H1 (cell line): Measurements from ENCODE around the gene TLE1. TPM values are rescaled to one million over a fixed set of nuclear protein-coding genes. Genes with fewer than 3 reads are reported as not detected.
A peak's percentile ranks its signal among the peaks of the same experiment; 100 is the strongest.

Source experiments
- CTCF ChIA-PET: fragments of 300-600 bp; sonication (Branson Sonifier 250); formaldehyde crosslinking; loops from one replicate; lab custom pipeline; 2021; ENCODE audit not compliant: partially characterized antibody; lab: Charles Lee
- POLR2A ChIA-PET: fragments of 300-600 bp; sonication (Branson Sonifier 250); formaldehyde crosslinking; loops from one replicate; lab custom pipeline; 2021; ENCODE audit warnings: inconsistent platforms; ENCODE audit not compliant: partially characterized antibody; lab: Charles Lee
- DNase-seq, 2 experiments: peaks; one replicate each; pipeline versions ENCODE4 v3.0.0 to v3.0.0-alpha.2; 2010 to 2022; ENCODE audit warnings: low spot score in 2 of 2, low read depth in 1 of 2, mixed read lengths in 1 of 2
- FAIRE-seq: peaks from 2 replicates; lab custom pipeline; 2011; peaks lifted over from hg19 to GRCh38; lab: Jason Lieb, UNC
- H2AFZ ChIP-seq: 2 replicates; pipeline ENCODE4 v1.8.1; 2012; ENCODE audit warnings: low read length, inconsistent platforms
- H2AK5ac ChIP-seq: 2 replicates; pipeline ENCODE4 v1.6.1; 2013; ENCODE audit warnings: low read depth, low read length
- H2BK120ac ChIP-seq: replicated peaks from 2 replicates; pipeline ENCODE3; 2013; ENCODE audit warnings: low read depth, low read length, inconsistent platforms
- H2BK12ac ChIP-seq: 2 replicates; pipeline ENCODE4 v1.6.1; 2013; ENCODE audit warnings: low read depth, low read length
- H2BK15ac ChIP-seq: 2 replicates; pipeline ENCODE4 v1.6.1; 2013; ENCODE audit warnings: low read length
- H2BK20ac ChIP-seq: 2 replicates; pipeline ENCODE4 v1.6.1; 2013; ENCODE audit warnings: low read length
- H2BK5ac ChIP-seq: 2 replicates; pipeline ENCODE4 v1.6.1; 2013; ENCODE audit warnings: low read depth, low read length
- H3K14ac ChIP-seq: 2 replicates; pipeline ENCODE4 v1.6.1; 2013; ENCODE audit warnings: inconsistent platforms; ENCODE audit not compliant: insufficient read length
- H3K18ac ChIP-seq: 2 replicates; pipeline ENCODE4 v1.6.1; 2013; ENCODE audit warnings: low read length; ENCODE audit errors: extremely low read depth
- H3K23ac ChIP-seq: 2 replicates; pipeline ENCODE4 v1.6.1; 2013; ENCODE audit warnings: inconsistent platforms; ENCODE audit not compliant: insufficient read length
- H3K23me2 ChIP-seq: 2 replicates; pipeline ENCODE4 v1.6.1; 2013; ENCODE audit warnings: low read depth, low read length
- H3K27ac ChIP-seq: 2 replicates; pipeline ENCODE4 v1.6.1; 2011; ENCODE audit warnings: low read depth, low read length, inconsistent platforms
- H3K27me3 ChIP-seq, 4 experiments: replicated peaks in 1 of 4; 1 replicate in 1 of 4; 2 replicates in 3 of 4; pipeline versions ENCODE4 v1.6.1 to v1.8.1; 2011 to 2013; ENCODE audit warnings: low read length in 3 of 4, mild to moderate bottlenecking in 3 of 4, inconsistent platforms in 2 of 4, mixed read lengths in 2 of 4, moderate library complexity in 1 of 4; ENCODE audit not compliant: control insufficient read depth in 3 of 4, insufficient read depth in 3 of 4; ENCODE audit errors: extremely low read depth in 1 of 4
- H3K36me3 ChIP-seq, 4 experiments: 2 replicates each; pipeline versions ENCODE4 v1.6.1 to v1.8.1; 2011 to 2013; ENCODE audit warnings: mild to moderate bottlenecking in 4 of 4, low read length in 3 of 4, moderate library complexity in 2 of 4, control low read depth in 1 of 4, inconsistent platforms in 1 of 4; ENCODE audit not compliant: insufficient read depth in 4 of 4, control insufficient read depth in 2 of 4
- H3K4ac ChIP-seq: replicated peaks from 2 replicates; pipeline ENCODE3; 2013; ENCODE audit warnings: low read length, low read depth, mixed read lengths, inconsistent platforms; ENCODE audit not compliant: insufficient read length
- H3K4me1 ChIP-seq, 4 experiments: replicated peaks in 1 of 4; 1 replicate in 1 of 4; 2 replicates in 3 of 4; pipeline versions ENCODE4 v1.6.1 to v1.8.1; 2011 to 2013; ENCODE audit warnings: low read length in 3 of 4, inconsistent platforms in 2 of 4, mixed read lengths in 1 of 4; ENCODE audit not compliant: insufficient read depth in 4 of 4, control insufficient read depth in 3 of 4
- H3K4me2 ChIP-seq, 2 experiments: 2 replicates each; pipeline versions ENCODE4 v1.6.1 to v1.8.1; 2011 to 2013; ENCODE audit warnings: low read depth in 2 of 2, low read length in 2 of 2, control low read depth in 1 of 2, inconsistent platforms in 1 of 2, mild to moderate bottlenecking in 1 of 2; ENCODE audit not compliant: insufficient read depth in 1 of 2
- H3K4me3 ChIP-seq, 4 experiments: fragments of 200-600, 300-600 bp in 1 of 4; sonication (generic), shearing (Covaris generic), sonication (Bioruptor Twin) in 1 of 4; 2 replicates each; pipeline versions ENCODE4 v1.5.1 to v1.8.1; 2011 to 2016; ENCODE audit warnings: low read length in 4 of 4, low read depth in 3 of 4, control low read depth in 2 of 4, inconsistent platforms in 2 of 4, mild to moderate bottlenecking in 2 of 4, mixed read lengths in 1 of 4, moderate library complexity in 1 of 4; ENCODE audit not compliant: insufficient read depth in 2 of 4; ENCODE audit errors: extremely low read depth in 1 of 4
- H3K56ac ChIP-seq: replicated peaks from 2 replicates; pipeline ENCODE3; 2013; ENCODE audit warnings: low read depth, mild to moderate bottlenecking, mixed read lengths, low read length, inconsistent platforms; ENCODE audit not compliant: insufficient read length
- H3K79me1 ChIP-seq: 2 replicates; pipeline ENCODE4 v1.6.1; 2013; ENCODE audit warnings: low read depth, low read length, control low read depth
- H3K79me2 ChIP-seq, 2 experiments: 2 replicates each; pipeline versions ENCODE4 v1.6.1 to v1.8.1; 2012 to 2013; ENCODE audit warnings: low read length in 2 of 2, mild to moderate bottlenecking in 2 of 2, inconsistent platforms in 1 of 2; ENCODE audit not compliant: insufficient read depth in 2 of 2, control insufficient read depth in 1 of 2
- H3K9ac ChIP-seq, 4 experiments: replicated peaks in 1 of 4; 1 replicate in 1 of 4; 2 replicates in 3 of 4; pipeline versions ENCODE4 v1.6.1 to v1.8.1; 2011 to 2013; ENCODE audit warnings: low read depth in 3 of 4, low read length in 3 of 4, control low read depth in 2 of 4, mild to moderate bottlenecking in 2 of 4, moderate library complexity in 2 of 4, inconsistent platforms in 1 of 4; ENCODE audit errors: extremely low read depth in 1 of 4
- H3K9me3 ChIP-seq, 2 experiments: 2 replicates each; pipeline versions ENCODE4 v1.6.1 to v1.8.1; 2012 to 2013; ENCODE audit warnings: mild to moderate bottlenecking in 2 of 2, moderate library complexity in 2 of 2, control low read depth in 1 of 2, inconsistent platforms in 1 of 2, low read depth in 1 of 2, low read length in 1 of 2, mixed read lengths in 1 of 2; ENCODE audit not compliant: insufficient read depth in 2 of 2
- H4K20me1 ChIP-seq, 2 experiments: replicated peaks in 1 of 2; 2 replicates each; pipeline versions ENCODE3 to v1.8.1; 2011 to 2013; ENCODE audit warnings: inconsistent platforms in 2 of 2, low read length in 2 of 2, mild to moderate bottlenecking in 1 of 2; ENCODE audit not compliant: insufficient read depth in 2 of 2, control insufficient read depth in 1 of 2
- H4K5ac ChIP-seq: 2 replicates; pipeline ENCODE4 v1.6.1; 2013; ENCODE audit warnings: low read length, low read depth, mixed read lengths, inconsistent platforms; ENCODE audit not compliant: insufficient read length
- H4K8ac ChIP-seq: 2 replicates; pipeline ENCODE4 v1.8.0; 2013; ENCODE audit warnings: mild to moderate bottlenecking, moderate library complexity, low read length, inconsistent platforms; ENCODE audit not compliant: insufficient read depth; ENCODE audit errors: extremely low read depth
- H4K91ac ChIP-seq: replicated peaks from 2 replicates; pipeline ENCODE3; 2013; ENCODE audit warnings: low read length, mixed read lengths, inconsistent platforms; ENCODE audit not compliant: insufficient read length
- CEBPB ChIP-seq: IDR thresholded peaks from 2 replicates; pipeline ENCODE4 v1.6.1; 2012; ENCODE audit warnings: low read depth, low read length
- EZH2 ChIP-seq: fragments of 200-600 bp; sonication (generic); IDR thresholded peaks from 2 replicates; pipeline ENCODE4 v1.7.1; 2012; ENCODE audit warnings: low read depth, mild to moderate bottlenecking, moderate library complexity, low read length, inconsistent platforms; ENCODE audit not compliant: severe bottlenecking
- FOSL1 ChIP-seq: IDR thresholded peaks from 2 replicates; pipeline ENCODE4 v1.6.1; 2011; ENCODE audit warnings: mild to moderate bottlenecking, low read depth, low read length, moderate library complexity; ENCODE audit not compliant: insufficient read depth
- GABPA ChIP-seq: IDR thresholded peaks from 2 replicates; pipeline ENCODE4 v1.6.1; 2011; ENCODE audit warnings: mild to moderate bottlenecking, low read length, moderate library complexity, borderline replicate concordance; ENCODE audit not compliant: insufficient read depth
- MAFK ChIP-seq: IDR thresholded peaks from 2 replicates; pipeline ENCODE4 v1.6.1; 2012; ENCODE audit warnings: low read depth, mild to moderate bottlenecking, improper control_type of control experiment, low read length
- RAD21 ChIP-seq, 2 experiments: IDR thresholded peaks in 1 of 2; conservative IDR thresholded peaks in 1 of 2; 2 replicates each; pipeline ENCODE4 v1.6.1; 2011; ENCODE audit warnings: low read depth in 2 of 2, low read length in 2 of 2, improper control_type of control experiment in 1 of 2, inconsistent platforms in 1 of 2, mild to moderate bottlenecking in 1 of 2, moderate library complexity in 1 of 2
- polyA plus RNA-seq, 7 experiments: library from polyadenylated mRNA; depleted of rRNA in 3 of 7; stranded (reverse) in 5 of 7; unstranded in 2 of 7; fragments of >200 nt in 5 of 7; fragments of 200-250 nt in 2 of 7; gene quantifications; 1 replicate in 5 of 7; 2 replicates in 1 of 7; 4 replicates in 1 of 7; pipeline versions ENCODE4 v1.2.1 to v1.2.3, GENCODE V29; 2011 to 2013; ENCODE audit warnings: missing spikeins in 2 of 7, mixed read lengths in 2 of 7
- total RNA-seq: library from RNA; stranded (reverse); fragmentation: NEBNext Ultra II Directional; extraction: Animal tissue kit (Norgen Biotek cat#: 25700); gene quantifications from 2 replicates; pipeline ENCODE4 v1.2.1, GENCODE V29; 2021

Gene TLE1
- total and polyA plus RNA-seq, 2 of the 8 experiments (the other 6 are each of a cell fraction or from before 2014, with no cell fraction given): 81.8 to 91.6 TPM

- TF ChIP-seq MAFK: no peak
Measured at GRCh38 chr9:81718244-81718643, 28.9 kb upstream of the TLE1 start (continued).

GRCh38 chr9:81717747-81718077 is 28.4 kb upstream of the TLE1 start:
- no peak for DNase-seq
- H3K9ac ChIP-seq: no peak overlapping the region
- H2AFZ ChIP-seq: no peak overlapping the region
- H3K79me1 ChIP-seq: no peaks in the 10 kb centered on the region
- H3K27ac ChIP-seq: no peak overlapping the region
- H4K91ac ChIP-seq: no peak overlapping the region
- no peak overlapping the region for H3K4ac ChIP-seq
- no peak overlapping the region for H4K8ac ChIP-seq
- H2BK20ac ChIP-seq: no peak overlapping the region
- TF ChIP-seq FOSL1 (no peak), CEBPB (no peak), RAD21 (IDR thresholded peaks at IDR 0.05 in 1 of 2, conservative IDR thresholded peaks at IDR 0.05 in 1 of 2; ENCODE audit: low read depth in 2 of 2, low read length in 2 of 2) (no peak), EZH2 (no peak), GABPA (no peak)
- no peak overlapping the region for H4K5ac ChIP-seq
- H2BK120ac ChIP-seq: no peak overlapping the region
- H2BK12ac ChIP-seq: no peak overlapping the region
- no peaks in the 10 kb centered on the region for H3K23me2 ChIP-seq
- H2BK15ac ChIP-seq: no peak overlapping the region
- POLR2A ChIA-PET: interaction anchor here (1.1 to 1.2 kb wide), 2 partner anchors 15 to 28 kb away, joined by 3 to 5 read pairs; partner anchors contain the start of gene TLE1
- H3K23ac ChIP-seq: no peak overlapping the region
- CTCF ChIA-PET: no interaction called here
- no peak overlapping the region for H2BK5ac ChIP-seq
- no peaks in the 10 kb centered on the region for H3K9me3 ChIP-seq
- no peak overlapping the region; a peak in 1 of 4 replicates for H3K4me2 ChIP-seq
- H3K18ac ChIP-seq: no peak overlapping the region; the same call in 1 of the 2 replicates
- H2AK5ac ChIP-seq: no peak overlapping the region
- no peaks in the 10 kb centered on the region for H3K79me2 ChIP-seq
- peaks cover 4 to 14% (median 7%) of the 10 kb centered on the region in 4 experiments; a peak in 5 of 7 replicates for H3K4me1 ChIP-seq
- H3K4me3 ChIP-seq: peak overlapping the region in 1 of 4 experiments; percentile 16; a peak in 1 of 8 replicates
- H3K27me3 ChIP-seq: no peaks in the 10 kb centered on the region
- H3K14ac ChIP-seq: no peak overlapping the region
- H3K36me3 ChIP-seq: no peaks in the 10 kb centered on the region
- H4K20me1 ChIP-seq: no peaks in the 10 kb centered on the region
- FAIRE-seq: no peak
- H3K56ac ChIP-seq: no peak overlapping the region
